ENCODE results near the gene MVB12B. TPM values are rescaled to one million over a fixed set of nuclear protein-coding genes. Genes with fewer than 3 reads are reported as not detected.

The MVB12B gene
- total and polyA plus RNA-seq, 7 experiments from 2014 or later: 1.6 to 9.7 (median 3.8) TPM

GRCh38 chr9:126365780-126366179 lies 39.2 kb downstream of the MVB12B start:
- DNase-seq (no peak), ATAC-seq (no peak)
- H3K27ac Mint-ChIP-seq: no peak overlapping the region
- peaks cover 12 to 45% (median 29%) of the 10 kb centered on the region in 5 donors for H3K36me3 Mint-ChIP-seq
- H3K36me3 ChIP-seq (ENCODE audit: control insufficient read depth in 2 of 3, insufficient read depth in 3 of 3, low read length in 3 of 3): no peaks in the 10 kb centered on the region
- H3K4me3 ChIP-seq (ENCODE audit: low read length): no peak overlapping the region
- peaks cover 0 to 17% (median 0%) of the 10 kb centered on the region in 7 donors for H3K4me1 Mint-ChIP-seq
- no peak overlapping the region for H3K4me3 Mint-ChIP-seq
- ChIA-PET CTCF (no interaction called here), POLR2A (interaction anchor here (0.6 kb wide), 1 partner anchor 21 kb away, joined by 4 read pairs; no protein-coding TSS in a partner anchor)
- H3K9me3 ChIP-seq (ENCODE audit: control insufficient read depth in 2 of 3, low read length in 3 of 3): peaks cover 0 to 5% (median 4%) of the 10 kb centered on the region in 3 experiments
- H3K4me1 ChIP-seq (ENCODE audit: control insufficient read depth in 2 of 2, insufficient read depth in 2 of 2, low read length in 2 of 2): no peaks in the 10 kb centered on the region
- peaks cover 0 to 34% (median 17%) of the 10 kb centered on the region in 11 donors for H3K9me3 Mint-ChIP-seq
- H3K27ac ChIP-seq (ENCODE audit: low read depth, low read length): no peak overlapping the region
- no peaks in the 10 kb centered on the region for H3K27me3 ChIP-seq (ENCODE audit: control insufficient read depth in 2 of 2, insufficient read depth in 2 of 2, low read length in 2 of 2)
- H3K27me3 Mint-ChIP-seq: no peaks in the 10 kb centered on the region
- intact Hi-C loops (cut with micrococcal nuclease): no loop called here

GRCh38 chr9:126366366-126367011 lies 39.9 kb downstream of the MVB12B start:
- H3K4me3 ChIP-seq (ENCODE audit: low read length): no peak overlapping the region
- no peaks in the 10 kb centered on the region for H3K27me3 ChIP-seq (ENCODE audit: control insufficient read depth in 2 of 2, insufficient read depth in 2 of 2, low read length in 2 of 2)
- ChIA-PET POLR2A (no interaction called here), CTCF (no interaction called here)
- Mint-ChIP-seq H3K4me1 (peaks cover 0 to 17% (median 0%) of the 10 kb centered on the region in 7 donors), H3K9me3 (peaks cover 0 to 26% (median 13%) of the 10 kb centered on the region in 11 donors), H3K4me3 (peak overlapping the region in 1 of 10 donors; percentile 6), H3K27ac (no peak overlapping the region), H3K27me3 (no peaks in the 10 kb centered on the region), H3K36me3 (peaks cover 12 to 41% (median 30%) of the 10 kb centered on the region in 5 donors)
- DNase-seq (no peak), ATAC-seq (no peak)
- no peak overlapping the region for H3K27ac ChIP-seq (ENCODE audit: low read depth, low read length)
- intact Hi-C loops (cut with micrococcal nuclease): no loop called here
- H3K36me3 ChIP-seq (ENCODE audit: control insufficient read depth in 2 of 3, insufficient read depth in 3 of 3, low read length in 3 of 3): no peaks in the 10 kb centered on the region
- peaks cover 0 to 5% (median 3%) of the 10 kb centered on the region in 3 experiments for H3K9me3 ChIP-seq (ENCODE audit: control insufficient read depth in 2 of 3, low read length in 3 of 3)
- H3K4me1 ChIP-seq (ENCODE audit: control insufficient read depth in 2 of 2, insufficient read depth in 2 of 2, low read length in 2 of 2): no peaks in the 10 kb centered on the region

- Histone ChIP-seq H3K9me3 (ENCODE audit: control insufficient read depth in 2 of 3, low read length in 3 of 3) (no peaks in the 10 kb centered on the region), H3K4me3 (ENCODE audit: low read length) (no peak overlapping the region), H3K36me3 (ENCODE audit: control insufficient read depth in 2 of 3, insufficient read depth in 3 of 3, low read length in 3 of 3) (no peaks in the 10 kb centered on the region), H3K4me1 (ENCODE audit: control insufficient read depth in 2 of 2, insufficient read depth in 2 of 2, low read length in 2 of 2) (no peaks in the 10 kb centered on the region), H3K27me3 (ENCODE audit: control insufficient read depth in 2 of 2, insufficient read depth in 2 of 2, low read length in 2 of 2) (no peaks in the 10 kb centered on the region), H3K27ac (ENCODE audit: low read depth, low read length) (no peak overlapping the region)
- H3K27ac Mint-ChIP-seq: peak overlapping the region in 1 of 9 donors; percentile 9
- ChIA-PET POLR2A (no interaction called here), CTCF (no interaction called here)
- DNase-seq (no peak), ATAC-seq (no peak)
- no peaks in the 10 kb centered on the region for H3K27me3 Mint-ChIP-seq
- H3K4me1 Mint-ChIP-seq: peaks cover 0 to 17% (median 0%) of the 10 kb centered on the region in 7 donors
- intact Hi-C loops (cut with micrococcal nuclease): no loop called here
- peaks cover 10 to 40% (median 24%) of the 10 kb centered on the region in 5 donors for H3K36me3 Mint-ChIP-seq
- H3K9me3 Mint-ChIP-seq: peaks cover 0 to 20% (median 9%) of the 10 kb centered on the region in 11 donors
- H3K4me3 Mint-ChIP-seq: peak overlapping the region in 1 of 10 donors; percentile 6
Measured at GRCh38 chr9:126367139-126367538, 40.5 kb downstream of the MVB12B start.

- Mint-ChIP-seq H3K4me3 (no peak overlapping the region), H3K9me3 (peaks cover 0 to 15% (median 7%) of the 10 kb centered on the region in 11 donors), H3K4me1 (peaks cover 0 to 19% (median 0%) of the 10 kb centered on the region in 7 donors), H3K27ac (peak overlapping the region in 1 of 9 donors; percentile 9), H3K36me3 (peaks cover 8 to 40% (median 20%) of the 10 kb centered on the region in 5 donors), H3K27me3 (no peaks in the 10 kb centered on the region)
- Histone ChIP-seq H3K36me3 (ENCODE audit: control insufficient read depth in 2 of 3, insufficient read depth in 3 of 3, low read length in 3 of 3) (no peaks in the 10 kb centered on the region), H3K4me3 (ENCODE audit: low read length) (no peak overlapping the region), H3K9me3 (ENCODE audit: control insufficient read depth in 2 of 3, low read length in 3 of 3) (no peaks in the 10 kb centered on the region), H3K4me1 (ENCODE audit: control insufficient read depth in 2 of 2, insufficient read depth in 2 of 2, low read length in 2 of 2) (no peaks in the 10 kb centered on the region), H3K27ac (ENCODE audit: low read depth, low read length) (no peak overlapping the region), H3K27me3 (ENCODE audit: control insufficient read depth in 2 of 2, insufficient read depth in 2 of 2, low read length in 2 of 2) (no peaks in the 10 kb centered on the region)
- no peak for DNase-seq
- ChIA-PET POLR2A (no interaction called here), CTCF (no interaction called here)
- no peak for ATAC-seq
- intact Hi-C loops (cut with micrococcal nuclease): no loop called here
Measured at GRCh38 chr9:126367616-126368015, 41.0 kb downstream of the MVB12B start.

GRCh38 chr9:126368020-126368419 lies 41.4 kb downstream of the MVB12B start:
- Mint-ChIP-seq H3K27ac (no peak overlapping the region), H3K27me3 (no peaks in the 10 kb centered on the region), H3K4me3 (no peak overlapping the region), H3K9me3 (peaks cover 0 to 12% (median 7%) of the 10 kb centered on the region in 11 donors), H3K36me3 (peaks cover 8 to 40% (median 20%) of the 10 kb centered on the region in 5 donors), H3K4me1 (peaks cover 0 to 22% (median 0%) of the 10 kb centered on the region in 7 donors)
- Histone ChIP-seq H3K9me3 (ENCODE audit: control insufficient read depth in 2 of 3, low read length in 3 of 3) (no peaks in the 10 kb centered on the region), H3K4me3 (ENCODE audit: low read length) (no peak overlapping the region), H3K27me3 (ENCODE audit: control insufficient read depth in 2 of 2, insufficient read depth in 2 of 2, low read length in 2 of 2) (no peaks in the 10 kb centered on the region), H3K4me1 (ENCODE audit: control insufficient read depth in 2 of 2, insufficient read depth in 2 of 2, low read length in 2 of 2) (no peaks in the 10 kb centered on the region), H3K36me3 (ENCODE audit: control insufficient read depth in 2 of 3, insufficient read depth in 3 of 3, low read length in 3 of 3) (no peaks in the 10 kb centered on the region), H3K27ac (ENCODE audit: low read depth, low read length) (no peak overlapping the region)
- no peak for ATAC-seq
- POLR2A ChIA-PET: no interaction called here
- CTCF ChIA-PET: no interaction called here
- no peak for DNase-seq
- intact Hi-C loops (cut with micrococcal nuclease): no loop called here

GRCh38 chr9:126371007-126371870 lies 44.6 kb downstream of the MVB12B start:
- H3K4me3 ChIP-seq (ENCODE audit: low read length): no peak overlapping the region
- Mint-ChIP-seq H3K36me3 (peaks cover 0 to 26% (median 8%) of the 10 kb centered on the region in 5 donors), H3K4me3 (no peak overlapping the region), H3K4me1 (peaks cover 12 to 28% (median 14%) of the 10 kb centered on the region in 7 donors), H3K9me3 (peaks cover 0 to 2% (median 0%) of the 10 kb centered on the region in 11 donors), H3K27ac (no peak overlapping the region), H3K27me3 (peaks cover 0 to 10% (median 0%) of the 10 kb centered on the region in 5 donors)
- H3K36me3 ChIP-seq (ENCODE audit: control insufficient read depth in 2 of 3, insufficient read depth in 3 of 3, low read length in 3 of 3): no peaks in the 10 kb centered on the region
- no peaks in the 10 kb centered on the region for H3K9me3 ChIP-seq (ENCODE audit: control insufficient read depth in 2 of 3, low read length in 3 of 3)
- no peaks in the 10 kb centered on the region for H3K27me3 ChIP-seq (ENCODE audit: control insufficient read depth in 2 of 2, insufficient read depth in 2 of 2, low read length in 2 of 2)
- H3K27ac ChIP-seq (ENCODE audit: low read depth, low read length): no peak overlapping the region
- ChIA-PET CTCF (no interaction called here), POLR2A (no interaction called here)
- no peaks in the 10 kb centered on the region for H3K4me1 ChIP-seq (ENCODE audit: control insufficient read depth in 2 of 2, insufficient read depth in 2 of 2, low read length in 2 of 2)
- no peak for ATAC-seq
- intact Hi-C loops (cut with micrococcal nuclease): no loop called here
- no peak for DNase-seq

All from naive thymus-derived CD4-positive, alpha-beta T cell (primary cell).